Hematopoietic multipotent progenitor cell treated with erythropoietin and hydrocortisone succinate and interleukin-3 and kit ligand, for 15 days (in vitro differentiated cells): Measurements from ENCODE around the gene PLVAP.

Experiments used
- DNase-seq: peaks from one replicate; pipeline ENCODE4 v3.0.0-alpha.2; 2015; ENCODE audit warnings: low spot score

PLVAP gene

DNA sequence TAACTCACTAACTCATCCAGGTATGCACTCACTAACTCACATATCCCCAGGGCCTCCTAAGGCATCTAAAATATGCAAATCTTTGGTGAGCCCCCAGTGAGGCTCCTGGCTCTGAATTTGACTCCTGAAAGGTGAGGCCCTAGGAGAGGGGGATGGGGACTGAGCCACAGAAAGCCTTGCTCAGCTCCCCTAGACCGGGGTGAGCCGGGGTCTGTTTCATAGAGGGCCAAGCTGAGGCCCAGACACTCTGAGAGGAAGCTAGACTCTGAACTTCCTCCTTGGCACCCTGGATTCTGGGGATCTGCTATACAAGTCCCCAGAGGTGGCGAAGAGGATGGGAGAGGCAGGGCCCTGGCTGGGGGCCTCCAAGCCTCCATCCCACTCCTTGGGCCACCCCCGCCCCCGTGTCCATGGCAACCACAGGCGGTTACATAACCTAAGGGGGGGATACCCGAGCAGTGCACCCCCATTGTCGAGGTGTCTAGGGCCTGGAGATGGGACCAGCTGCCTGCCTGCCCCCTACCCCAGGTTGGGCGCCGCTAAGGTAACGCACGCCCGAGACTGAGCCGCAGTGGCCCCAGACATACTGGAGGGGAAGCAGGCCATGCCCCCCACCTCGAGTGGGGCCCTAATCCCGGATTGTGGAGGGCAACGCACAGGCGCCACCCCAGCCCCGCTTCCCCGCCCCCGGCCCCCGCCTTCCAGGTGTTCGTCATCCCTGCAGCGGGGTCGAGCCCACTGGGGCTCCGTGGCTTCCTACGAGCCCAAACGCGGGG, 74.6 kb downstream of the PLVAP start:
- DNase-seq = no peak
